PC-3 (cell line): ENCODE data around the gene LMLN. TPM values are rescaled to one million over a fixed set of nuclear protein-coding genes. Genes with fewer than 3 reads are reported as not detected.

Experiments
- ATAC-seq: fragments of 200-7000 bp; cut with Tn5 transposase; 2 replicates; pipeline ENCODE4 v1.9.1; 2020; ENCODE audit warnings: mild to moderate bottlenecking, moderate library complexity
- BruUV-seq: library from RNA; stranded (reverse); fragments of 400-500 nt; replicated peaks from 2 replicates; lab custom pipeline; 2021; lab: Mats Ljungman, UMichigan
- CTCF ChIA-PET: fragments of 300-600 bp; sonication (Branson Sonifier 250); formaldehyde crosslinking; loops from one replicate; lab custom pipeline; 2022; ENCODE audit warnings: antibody characterized with exemption; lab: Charles Lee
- POLR2A ChIA-PET: fragments of 300-600 bp; sonication (Branson Sonifier 250); formaldehyde crosslinking; loops from one replicate; lab custom pipeline; 2022; ENCODE audit warnings: antibody characterized with exemption; ENCODE audit not compliant: unreplicated experiment; lab: Charles Lee
- DNase-seq: peaks from one replicate; pipeline ENCODE4 v3.0.0-alpha.2; 2015
- H2AFZ ChIP-seq: fragments of 300-600 bp; sonication (generic); 2 replicates; pipeline ENCODE4 v1.6.0; 2016; ENCODE audit warnings: antibody characterized with exemption, low read length
- H3F3A ChIP-seq: fragments of 300-600 bp; sonication (generic); one replicate; pipeline ENCODE4 v1.6.0; 2017; ENCODE audit warnings: antibody characterized with exemption, low read length, control low read depth, mild to moderate bottlenecking; ENCODE audit not compliant: unreplicated experiment
- H3K27ac ChIP-seq: fragments of 300-600 bp; sonication (generic); 2 replicates; pipeline ENCODE4 v1.5.1; 2016; ENCODE audit warnings: mild to moderate bottlenecking, low read length
- H3K27me3 ChIP-seq: fragments of 300-600 bp; sonication (generic); 2 replicates; pipeline ENCODE4 v1.6.1; 2016; ENCODE audit warnings: low read length, mixed read lengths
- H3K36me3 ChIP-seq: fragments of 300-600 bp; sonication (generic); 2 replicates; pipeline ENCODE4 v1.6.1; 2016; ENCODE audit warnings: low read depth, mixed run types, low read length, mixed read lengths
- H3K4me1 ChIP-seq: fragments of 300-600 bp; sonication (generic); 2 replicates; pipeline ENCODE4 v1.5.1; 2016; ENCODE audit warnings: low read length; ENCODE audit not compliant: insufficient read depth
- H3K4me2 ChIP-seq: fragments of 300-600 bp; sonication (generic); 2 replicates; pipeline ENCODE4 v1.6.0; 2016; ENCODE audit warnings: low read length
- H3K4me3 ChIP-seq: fragments of 300-600 bp; sonication (generic); 2 replicates; pipeline ENCODE4 v1.5.1; 2016; ENCODE audit warnings: mild to moderate bottlenecking, low read length, mixed read lengths
- H3K79me2 ChIP-seq: fragments of 300-600 bp; sonication (generic); 2 replicates; pipeline ENCODE4 v1.6.1; 2017; ENCODE audit warnings: low read length, mixed read lengths
- H3K9ac ChIP-seq: fragments of 300-600 bp; sonication (generic); 2 replicates; pipeline ENCODE4 v1.6.0; 2016; ENCODE audit warnings: mild to moderate bottlenecking, low read length
- H3K9me2 ChIP-seq: fragments of 300-600 bp; sonication (generic); replicated peaks from 2 replicates; pipeline ENCODE4 v1.6.1; 2016; ENCODE audit warnings: mixed run types, low read length, mixed read lengths
- H3K9me3 ChIP-seq: fragments of 300-600 bp; sonication (generic); 2 replicates; pipeline ENCODE4 v1.6.1; 2016; ENCODE audit warnings: low read length, mixed read lengths
- H4K20me1 ChIP-seq: fragments of 300-600 bp; sonication (generic); 2 replicates; pipeline ENCODE4 v1.6.1; 2016; ENCODE audit warnings: low read length, mixed read lengths
- CTCF ChIP-seq: fragments of 300-600 bp; sonication (generic); conservative IDR thresholded peaks from 2 replicates; pipeline ENCODE4 v1.5.1; 2017; ENCODE audit warnings: antibody characterized with exemption, low read depth, mild to moderate bottlenecking, low read length
- EZH2 ChIP-seq: fragments of 300-600 bp; sonication (generic); IDR thresholded peaks from one replicate; pipeline ENCODE4 v1.6.1; 2017; ENCODE audit warnings: antibody characterized with exemption, mild to moderate bottlenecking, low read length; ENCODE audit not compliant: unreplicated experiment
- EZH2phosphoT487 ChIP-seq: fragments of 300-600 bp; sonication (generic); IDR thresholded peaks from 2 replicates; pipeline ENCODE4 v1.6.1; 2018; ENCODE audit warnings: mild to moderate bottlenecking, antibody characterized with exemption, low read length, borderline replicate concordance
- intact Hi-C: fragments of 100-400 bp; cut with micrococcal nuclease; formaldehyde crosslinking; loops from 2 replicates; pipeline ENCODE4 v1.9.0; 2023
- total RNA-seq: library from RNA; depleted of rRNA; stranded (reverse); fragments of >200 nt; gene quantifications from 2 replicates; pipeline ENCODE4 v1.2.3, GENCODE V29; 2014

LMLN gene
- total RNA-seq, 1 experiment from 2014 or later: 3.7 TPM

- Histone ChIP-seq H4K20me1 (no peaks in the 10 kb centered on the region), H3K4me3 (no peak overlapping the region), H3K4me1 (no peaks in the 10 kb centered on the region), H3F3A (no peaks in the 10 kb centered on the region), H3K79me2 (no peaks in the 10 kb centered on the region), H3K4me2 (no peak overlapping the region), H3K27me3 (no peaks in the 10 kb centered on the region), H3K9ac (no peak overlapping the region), H2AFZ (no peak overlapping the region), H3K36me3 (no peaks in the 10 kb centered on the region), H3K27ac (no peak overlapping the region), H3K9me2 (no peaks in the 10 kb centered on the region), H3K9me3 (no peaks in the 10 kb centered on the region)
- TF ChIP-seq CTCF (no peak), EZH2 (no peak), EZH2phosphoT487 (no peak)
- no peak for ATAC-seq
- BruUV-seq: no TSS peak
- CTCF ChIA-PET: no interaction called here
- no peak for DNase-seq
- intact Hi-C loops: no loop called here
- POLR2A ChIA-PET: no interaction called here
Observed at GRCh38 chr3:198027799-198028390, 67.9 kb downstream of the LMLN start.

- Histone ChIP-seq H4K20me1 (no peaks in the 10 kb centered on the region), H3K27me3 (no peaks in the 10 kb centered on the region), H3K9me2 (no peaks in the 10 kb centered on the region), H3K79me2 (no peaks in the 10 kb centered on the region), H3K9me3 (no peaks in the 10 kb centered on the region), H2AFZ (no peak overlapping the region), H3F3A (no peaks in the 10 kb centered on the region), H3K9ac (no peak overlapping the region), H3K27ac (no peak overlapping the region), H3K36me3 (no peaks in the 10 kb centered on the region), H3K4me1 (no peaks in the 10 kb centered on the region), H3K4me2 (no peak overlapping the region), H3K4me3 (no peak overlapping the region)
- intact Hi-C loops: no loop called here
- peak; percentile 62 for ATAC-seq
- no peak for TF ChIP-seq EZH2
- TF ChIP-seq CTCF: no peak
- TF ChIP-seq EZH2phosphoT487: no peak
- no TSS peak for BruUV-seq
- CTCF ChIA-PET: no interaction called here
- POLR2A ChIA-PET: no interaction called here
- DNase-seq: peak; percentile 8
Observed at GRCh38 chr3:198028718-198029117, 68.7 kb downstream of the LMLN start.

GRCh38 chr3:198030125-198030524 lies 70.1 kb downstream of the LMLN start:
- H4K20me1 ChIP-seq: no peaks in the 10 kb centered on the region
- no peak overlapping the region for H3K9ac ChIP-seq
- no peaks in the 10 kb centered on the region for H3F3A ChIP-seq
- no peaks in the 10 kb centered on the region for H3K4me1 ChIP-seq
- no TSS peak for BruUV-seq
- no peaks in the 10 kb centered on the region for H3K27me3 ChIP-seq
- no peaks in the 10 kb centered on the region for H3K36me3 ChIP-seq
- no peak overlapping the region for H3K4me2 ChIP-seq
- H3K79me2 ChIP-seq: no peaks in the 10 kb centered on the region
- no peaks in the 10 kb centered on the region for H3K9me2 ChIP-seq
- ATAC-seq (no peak), DNase-seq (no peak)
- ChIA-PET POLR2A (no interaction called here), CTCF (no interaction called here)
- H3K4me3 ChIP-seq: no peak overlapping the region
- no peaks in the 10 kb centered on the region for H3K9me3 ChIP-seq
- intact Hi-C loops: no loop called here
- no peak overlapping the region for H3K27ac ChIP-seq
- no peak overlapping the region for H2AFZ ChIP-seq
- TF ChIP-seq CTCF (no peak), EZH2 (no peak), EZH2phosphoT487 (no peak)
